Keratinocyte (primary cell): ENCODE measurements around the gene UBE2O.

Experiments used
- CTCF ChIP-seq, 3 experiments: IDR thresholded peaks in 1 of 3; conservative IDR thresholded peaks in 1 of 3; optimal IDR thresholded peaks in 1 of 3; 2 replicates in 2 of 3; 3 replicates in 1 of 3; pipeline versions ENCODE3 to v1.5.1; 2011; ENCODE audit warnings: low read length in 3 of 3, mild to moderate bottlenecking in 3 of 3, moderate library complexity in 2 of 3, control low read depth in 1 of 3, inconsistent platforms in 1 of 3; ENCODE audit not compliant: insufficient read depth in 2 of 3; ENCODE audit errors: extremely low read depth in 1 of 3
- EZH2 ChIP-seq: IDR thresholded peaks from one replicate; pipeline ENCODE4 v1.6.1; 2012; ENCODE audit warnings: inconsistent platforms, mild to moderate bottlenecking, low read length, moderate library complexity

GRCh38 chr17:76474894-76475293 is 21.9 kb upstream of the UBE2O start:
- no peak for TF ChIP-seq CTCF (optimal IDR thresholded peaks at IDR 0.05 in 1 of 3, IDR thresholded peaks at IDR 0.05 in 1 of 3, conservative IDR thresholded peaks at IDR 0.05 in 1 of 3; ENCODE audit: extremely low read depth in 1 of 3, insufficient read depth in 2 of 3, low read length in 3 of 3)
- TF ChIP-seq EZH2, result no peak
